GM18873 (cell line): ENCODE results near the gene NACC1.

ENCODE experiments used
- ATAC-seq: cut with Tn5 transposase; IDR thresholded peaks from one replicate; pipeline ENCODE4 v1.9.1; 2021; ENCODE audit warnings: mild to moderate bottlenecking, moderate library complexity, moderate number of reproducible peaks; ENCODE audit not compliant: unreplicated experiment, low FRiP score

NACC1 gene

DNA sequence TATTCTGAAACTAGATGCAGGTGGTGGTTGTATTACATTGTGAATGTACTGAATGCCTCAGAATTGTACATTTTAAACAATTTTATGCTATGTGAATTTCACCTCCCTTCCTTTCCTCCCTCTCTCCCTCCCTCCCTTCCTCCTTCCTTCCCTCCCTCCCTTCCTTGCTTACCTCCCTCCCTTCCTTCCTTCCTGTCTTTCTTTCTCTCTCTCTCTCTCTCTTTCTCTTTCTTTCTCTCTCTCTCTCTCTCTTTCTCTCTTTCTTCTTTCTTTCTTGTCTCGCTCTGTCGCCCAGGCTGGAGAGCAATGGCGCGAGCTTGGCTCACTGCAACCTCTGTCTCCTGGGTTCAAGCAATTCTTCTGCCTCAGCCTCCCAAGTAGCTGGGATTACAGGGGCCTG, 69.4 kb downstream of the NACC1 start:
- no peak for ATAC-seq

DNA sequence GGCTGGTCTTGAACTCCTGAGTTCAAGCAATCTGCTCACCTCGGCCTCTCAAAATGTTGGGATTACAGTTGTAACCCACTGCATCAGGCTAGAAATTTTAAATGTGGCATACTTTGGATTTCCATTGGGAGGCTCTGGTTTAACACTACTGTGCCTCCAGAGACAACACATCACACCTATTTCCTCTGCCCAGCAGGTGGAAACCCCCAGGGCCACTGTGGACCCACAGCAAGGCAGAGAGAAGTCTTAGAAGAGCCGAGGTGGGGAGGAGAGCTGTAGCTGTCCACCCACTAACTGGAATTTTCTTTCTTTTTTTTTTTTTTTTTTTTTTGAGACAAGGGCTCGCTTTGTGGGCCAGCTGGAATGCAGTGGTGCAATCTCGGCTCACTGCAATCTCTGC, 71.5 kb downstream of the NACC1 start:
- ATAC-seq: no peak
